Esophagus muscularis mucosa (tissue), 4 donors: ENCODE results near the gene GLB1L3. TPM values are rescaled to one million over a fixed set of nuclear protein-coding genes. Genes with fewer than 3 reads are reported as not detected.

Source experiments
- DNase-seq: peaks from one replicate; pipeline ENCODE4 v3.0.0-alpha.2; 2017; ENCODE audit errors: extremely low spot score
- H3K27ac ChIP-seq, 4 donors: fragments of 200-600 bp; sonication (generic); replicated peaks in 1 of 4; 1 replicate in 3 of 4; 2 replicates in 1 of 4; pipeline ENCODE4 v1.5.1; 2016 to 2019; ENCODE audit warnings: mild to moderate bottlenecking in 1 of 4
- H3K27me3 ChIP-seq, 4 donors: fragments of 200-600 bp; sonication (generic); one replicate each; pipeline versions ENCODE4 v1.5.1 to v1.6.0; 2016 to 2019
- H3K36me3 ChIP-seq, 4 donors: fragments of 200-600 bp; sonication (generic); one replicate each; pipeline ENCODE4 v1.5.1; 2016 to 2019
- H3K4me1 ChIP-seq, 4 donors: fragments of 200-600 bp; sonication (generic); one replicate each; pipeline ENCODE4 v1.5.1; 2016 to 2019
- H3K4me3 ChIP-seq, 4 donors: fragments of 200-600 bp; sonication (generic); 1 replicate in 2 of 4; 2 replicates in 2 of 4; pipeline ENCODE4 v1.5.1; 2016 to 2019; ENCODE audit warnings: mild to moderate bottlenecking in 4 of 4, moderate library complexity in 1 of 4
- H3K9me3 ChIP-seq, 4 donors: fragments of 200-600 bp; sonication (generic); 1 replicate in 3 of 4; 2 replicates in 1 of 4; pipeline ENCODE4 v1.5.1; 2016 to 2019
- CTCF ChIP-seq, 3 experiments: fragments of 200-600 bp in 2 of 3; fragments of 450-650 bp in 1 of 3; sonication (generic) in 2 of 3; IDR thresholded peaks; one replicate each; pipeline ENCODE4 v1.5.1; 2017 to 2019; ENCODE audit warnings: antibody characterized with exemption in 3 of 3, mild to moderate bottlenecking in 2 of 3, moderate library complexity in 1 of 3
- EP300 ChIP-seq: sonication (generic); formaldehyde crosslinking; IDR thresholded peaks from one replicate; pipeline ENCODE4 v1.6.1; 2017; ENCODE audit warnings: antibody characterized with exemption
- POLR2A ChIP-seq: fragments of 450-650 bp; IDR thresholded peaks from one replicate; pipeline ENCODE4 v1.6.1; 2017; ENCODE audit warnings: antibody characterized with exemption, moderate library complexity, mild to moderate bottlenecking, low read depth
- POLR2AphosphoS5 ChIP-seq, 2 donors: sonication (generic); formaldehyde crosslinking; IDR thresholded peaks; one replicate each; pipeline ENCODE4 v1.6.1; 2017; ENCODE audit warnings: antibody characterized with exemption in 2 of 2
- WGBS: methylation state at CpG from one replicate; pipeline ENCODE4 v1.1.5; 2018; 5-methylcytosine and 5-hydroxymethylcytosine counted together
- intact Hi-C: fragments of 100-400 bp; cut with DNase I; formaldehyde crosslinking; loops from one replicate; pipeline ENCODE4 v1.15.1; 2023
- total RNA-seq, 4 donors: library from RNA; depleted of rRNA; stranded (reverse); fragments of >200 nt; gene quantifications; one replicate each; pipeline versions ENCODE4 v1.1.0 to v1.2.1, GENCODE V29; 2016

Gene GLB1L3
- total RNA-seq, 4 donors from 2014 or later: 0.29 to 0.42 (median 0.32) TPM; not detected in 1

GRCh38 chr11:134230339-134230738 is 45.8 kb upstream of the GLB1L3 start:
- peaks cover 5 to 10% (median 8%) of the 10 kb centered on the region in 4 donors for H3K36me3 ChIP-seq
- no peak for TF ChIP-seq EP300
- no peak for TF ChIP-seq POLR2A
- no peak for TF ChIP-seq POLR2AphosphoS5 (IDR thresholded peaks at IDR 0.05)
- TF ChIP-seq CTCF (IDR thresholded peaks at IDR 0.05): no peak
- H3K4me1 ChIP-seq: peaks cover 28 to 64% (median 55%) of the 10 kb centered on the region in 4 donors
- no peak for DNase-seq
- intact Hi-C loops: no loop called here
- no peak overlapping the region for H3K27ac ChIP-seq
- H3K4me3 ChIP-seq: no peak overlapping the region
- H3K27me3 ChIP-seq: no peaks in the 10 kb centered on the region
- WGBS: 76% methylated on average over 4 of the region's 4 CpGs
- H3K9me3 ChIP-seq: no peaks in the 10 kb centered on the region

GRCh38 chr11:134231958-134232659 is 44.1 kb upstream of the GLB1L3 start:
- no peaks in the 10 kb centered on the region for H3K27me3 ChIP-seq

GRCh38 chr11:134233729-134234179 is 42.4 kb upstream of the GLB1L3 start:
- Histone ChIP-seq H3K27ac (no peak overlapping the region), H3K27me3 (no peaks in the 10 kb centered on the region), H3K36me3 (peaks cover 8 to 45% (median 25%) of the 10 kb centered on the region in 4 donors), H3K4me1 (peaks cover 0 to 32% (median 27%) of the 10 kb centered on the region in 4 donors), H3K9me3 (no peaks in the 10 kb centered on the region), H3K4me3 (no peak overlapping the region)
- WGBS: 88% methylated on average over 4 of the region's 4 CpGs
- intact Hi-C loops: no loop called here
- TF ChIP-seq POLR2A (no peak), CTCF (IDR thresholded peaks at IDR 0.05) (no peak), EP300 (no peak), POLR2AphosphoS5 (IDR thresholded peaks at IDR 0.05) (no peak)
- DNase-seq: no peak

More at GRCh38 chr11:134231958-134232659, 44.1 kb upstream of the GLB1L3 start:
- DNase-seq: no peak
- intact Hi-C loops: no loop called here
- Histone ChIP-seq H3K36me3 (peaks cover 5 to 28% (median 14%) of the 10 kb centered on the region in 4 donors), H3K9me3 (no peaks in the 10 kb centered on the region), H3K27ac (no peak overlapping the region), H3K4me1 (peaks cover 10 to 46% (median 37%) of the 10 kb centered on the region in 4 donors), H3K4me3 (no peak overlapping the region)
- 73% methylated on average over 10 of the region's 10 CpGs for WGBS
- no peak for TF ChIP-seq CTCF (IDR thresholded peaks at IDR 0.05)
- no peak for TF ChIP-seq POLR2AphosphoS5 (IDR thresholded peaks at IDR 0.05)
- no peak for TF ChIP-seq EP300
- no peak for TF ChIP-seq POLR2A

GRCh38 chr11:134235399-134235798 is 40.8 kb upstream of the GLB1L3 start:
- peaks cover 22 to 61% (median 41%) of the 10 kb centered on the region in 4 donors for H3K36me3 ChIP-seq
- intact Hi-C loops: no loop called here

More at GRCh38 chr11:134235399-134235798, 40.8 kb upstream of the GLB1L3 start:
- Histone ChIP-seq H3K27me3 (no peaks in the 10 kb centered on the region), H3K4me1 (peaks cover 0 to 22% (median 17%) of the 10 kb centered on the region in 4 donors), H3K27ac (no peak overlapping the region), H3K4me3 (no peak overlapping the region), H3K9me3 (no peaks in the 10 kb centered on the region)
- DNase-seq: no peak
- no peak for TF ChIP-seq EP300
- TF ChIP-seq POLR2AphosphoS5 (IDR thresholded peaks at IDR 0.05): no peak
- no peak for TF ChIP-seq POLR2A
- TF ChIP-seq CTCF (IDR thresholded peaks at IDR 0.05): no peak
- 87% methylated on average over 3 of the region's 3 CpGs for WGBS
